HG02623 (cell line): ENCODE measurements around the gene COX6A2.

Experiments used
- ATAC-seq: cut with Tn5 transposase; IDR thresholded peaks from one replicate; pipeline ENCODE4 v1.9.1; 2021; ENCODE audit warnings: moderate library complexity; ENCODE audit not compliant: unreplicated experiment

The COX6A2 gene

DNA sequence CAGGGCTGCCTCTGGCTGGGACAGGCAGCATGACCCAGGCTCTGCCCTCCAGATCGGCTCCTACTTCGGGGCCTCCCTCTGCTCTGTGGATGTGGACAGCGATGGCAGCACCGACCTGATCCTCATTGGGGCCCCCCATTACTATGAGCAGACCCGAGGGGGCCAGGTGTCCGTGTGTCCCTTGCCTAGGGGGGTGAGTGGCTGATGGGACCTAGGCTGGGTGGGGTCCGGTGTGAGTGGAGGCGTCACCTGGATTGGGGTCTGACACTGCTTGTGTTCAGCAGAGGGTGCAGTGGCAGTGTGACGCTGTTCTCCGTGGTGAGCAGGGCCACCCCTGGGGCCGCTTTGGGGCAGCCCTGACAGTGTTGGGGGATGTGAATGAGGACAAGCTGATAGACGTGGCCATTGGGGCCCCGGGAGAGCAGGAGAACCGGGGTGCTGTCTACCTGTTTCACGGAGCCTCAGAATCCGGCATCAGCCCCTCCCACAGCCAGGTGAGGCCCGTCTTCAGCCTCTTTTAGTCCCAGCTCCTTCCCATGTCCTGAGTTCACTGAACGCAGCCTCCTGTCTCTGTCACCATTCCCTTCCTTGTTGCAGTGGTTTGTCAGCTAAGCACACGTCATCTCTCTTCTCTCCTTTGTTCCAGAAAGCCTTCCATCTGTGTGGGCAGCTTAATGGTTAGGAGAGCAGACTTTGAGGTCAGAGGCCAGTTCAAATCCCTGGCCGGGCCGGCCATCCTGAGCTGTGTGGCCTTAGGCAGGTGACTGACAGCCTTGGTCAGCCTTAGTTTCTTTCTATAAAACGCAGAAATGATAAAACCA, 16.9 kb downstream of the COX6A2 start:
- ATAC-seq = no peak

DNA sequence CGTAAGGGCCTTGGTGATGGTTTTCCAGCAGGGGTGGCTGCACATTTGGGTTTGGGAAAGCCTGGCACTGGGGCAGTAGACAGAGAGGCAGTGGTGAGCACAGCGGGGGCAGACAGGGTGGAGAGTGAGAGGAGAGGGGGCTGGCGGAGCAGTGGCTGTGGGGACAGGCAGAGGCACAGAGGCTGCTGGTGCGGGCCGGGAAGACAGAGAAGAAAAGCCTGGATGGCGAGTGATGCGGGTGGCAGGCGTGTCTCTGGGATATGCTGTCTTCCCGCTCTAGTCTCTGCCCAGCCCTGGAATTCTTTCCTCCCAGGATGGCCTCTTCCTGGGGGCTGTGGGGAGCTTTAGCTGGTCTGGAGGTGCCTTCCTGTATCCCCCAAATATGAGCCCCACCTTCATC, 18.1 kb downstream of the COX6A2 start:
- no peak for ATAC-seq

DNA sequence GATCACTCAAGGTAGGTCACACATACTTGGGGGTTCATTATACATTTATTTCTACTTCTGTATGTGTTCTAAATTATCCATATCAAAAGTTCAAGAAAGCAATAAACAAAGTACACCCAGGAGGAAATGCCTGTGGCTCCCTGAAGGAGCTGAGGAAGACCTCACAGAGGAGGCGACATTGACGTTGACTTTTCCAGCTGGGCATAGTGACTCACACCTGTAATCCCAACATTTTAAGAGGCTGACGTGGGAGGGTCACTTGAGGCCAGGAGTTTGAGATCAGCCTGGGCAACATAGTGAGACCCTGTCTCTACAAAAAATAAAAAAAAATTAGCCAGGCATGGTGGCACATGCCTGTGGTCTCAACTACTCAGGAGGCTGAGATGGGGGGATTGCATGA, 18.7 kb downstream of the COX6A2 start:
- no peak for ATAC-seq

DNA sequence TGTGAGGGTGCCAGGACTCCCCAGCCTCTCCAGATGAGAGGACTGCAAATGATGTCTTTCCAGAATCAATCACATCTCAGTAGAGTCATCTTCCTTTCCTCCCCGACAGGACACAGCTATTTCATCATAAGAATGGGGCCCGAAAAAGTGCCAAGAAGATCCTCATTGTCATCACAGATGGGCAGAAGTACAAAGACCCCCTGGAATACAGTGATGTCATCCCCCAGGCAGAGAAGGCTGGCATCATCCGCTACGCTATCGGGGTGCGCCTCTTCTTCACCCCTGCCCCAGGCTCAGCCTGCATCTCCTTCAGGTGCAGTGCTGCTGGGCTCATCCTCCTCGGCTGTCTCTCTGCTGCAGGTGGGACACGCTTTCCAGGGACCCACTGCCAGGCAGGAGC, 20.8 kb downstream of the COX6A2 start:
- ATAC-seq = no peak

DNA sequence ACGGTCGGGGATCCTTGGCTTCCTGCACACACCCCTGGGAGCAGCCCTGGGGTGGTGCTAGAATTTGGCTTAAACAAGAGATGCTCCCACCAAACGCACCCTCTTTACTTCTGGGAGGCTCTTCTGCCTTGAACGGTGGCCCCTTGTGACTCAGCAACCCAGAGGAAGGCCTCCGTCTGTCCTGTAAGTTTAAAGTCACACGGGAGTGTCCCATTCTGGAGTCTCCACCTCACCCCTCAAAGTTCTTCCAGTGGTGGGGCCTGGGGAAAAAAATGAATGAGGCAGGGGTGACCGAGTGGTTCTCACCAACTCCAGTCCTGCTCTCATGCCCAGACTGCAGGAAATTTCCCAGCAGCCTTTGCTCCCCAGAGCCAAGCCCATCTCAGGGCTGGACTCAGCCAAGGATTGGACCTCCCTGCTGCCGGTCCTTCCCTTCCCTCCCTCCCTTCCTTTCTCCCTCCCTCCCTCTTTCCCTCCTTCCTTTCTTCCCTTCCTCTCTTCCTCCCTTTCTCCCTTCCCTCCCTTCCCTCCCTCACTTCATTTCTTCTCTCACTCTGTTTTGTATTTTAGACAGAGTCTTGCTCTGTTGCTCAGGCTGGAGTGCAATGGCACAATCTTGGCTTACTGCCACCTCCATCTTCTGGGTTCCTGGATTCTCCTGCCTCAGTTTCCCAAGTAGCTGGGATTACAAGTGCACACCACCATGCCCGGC, 23.7 kb downstream of the COX6A2 start:
- ATAC-seq = no peak

DNA sequence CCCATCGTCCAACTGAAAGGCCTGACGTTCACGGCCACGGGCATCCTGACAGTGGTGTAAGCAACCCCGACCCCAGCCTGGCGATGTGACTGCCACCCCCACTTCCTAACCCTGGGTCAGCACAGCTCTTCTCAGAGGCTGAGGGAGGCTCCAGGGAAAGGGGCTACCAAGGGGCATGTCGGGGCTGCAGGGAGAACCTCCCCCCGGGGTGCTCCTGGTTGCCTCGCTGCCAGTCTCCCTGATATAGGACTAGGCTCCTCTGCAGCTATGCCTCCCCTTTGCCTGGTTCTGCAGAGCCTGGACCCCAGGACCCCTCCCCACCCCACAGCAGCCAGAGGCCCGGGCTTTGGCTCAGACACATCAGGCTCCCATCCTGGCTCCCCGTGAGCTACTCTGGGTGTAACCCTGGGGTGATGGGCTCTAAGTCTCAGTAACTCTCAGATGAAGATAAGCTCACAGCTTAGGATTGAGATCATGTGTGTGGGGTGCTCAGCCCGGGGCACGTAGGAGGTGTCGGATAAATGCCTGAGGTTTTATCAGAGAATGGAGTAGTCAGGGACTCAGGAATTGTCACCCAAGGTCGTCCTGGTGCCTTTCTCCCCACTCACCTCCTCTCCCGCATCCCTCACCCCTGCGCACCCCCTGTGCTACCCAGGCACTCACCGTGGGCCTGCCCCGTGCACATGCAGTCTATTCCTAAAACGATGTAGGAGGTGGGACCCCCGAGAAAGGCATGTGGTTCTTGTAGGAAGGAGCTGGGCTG, 24.4 kb downstream of the COX6A2 start:
- no peak for ATAC-seq

DNA sequence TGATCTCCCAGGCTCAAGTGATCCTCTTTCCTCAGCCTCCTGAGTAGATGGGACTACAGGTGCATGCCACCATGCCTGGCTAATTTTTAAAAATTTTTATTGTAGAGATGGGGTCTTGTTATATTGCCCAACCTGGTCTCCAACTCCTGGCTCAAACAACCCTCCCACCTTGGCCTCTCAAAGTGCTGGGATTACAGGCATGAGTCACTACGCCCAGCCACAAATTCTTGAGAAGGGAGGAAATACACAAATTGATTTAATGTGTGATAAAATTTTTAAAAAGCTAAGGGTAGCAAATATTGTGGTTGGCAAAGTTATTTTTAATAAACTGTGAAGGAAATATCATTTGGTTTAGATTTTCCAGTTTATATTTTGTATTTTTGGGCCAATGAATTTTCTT, 25.5 kb downstream of the COX6A2 start:
- no peak for ATAC-seq

DNA sequence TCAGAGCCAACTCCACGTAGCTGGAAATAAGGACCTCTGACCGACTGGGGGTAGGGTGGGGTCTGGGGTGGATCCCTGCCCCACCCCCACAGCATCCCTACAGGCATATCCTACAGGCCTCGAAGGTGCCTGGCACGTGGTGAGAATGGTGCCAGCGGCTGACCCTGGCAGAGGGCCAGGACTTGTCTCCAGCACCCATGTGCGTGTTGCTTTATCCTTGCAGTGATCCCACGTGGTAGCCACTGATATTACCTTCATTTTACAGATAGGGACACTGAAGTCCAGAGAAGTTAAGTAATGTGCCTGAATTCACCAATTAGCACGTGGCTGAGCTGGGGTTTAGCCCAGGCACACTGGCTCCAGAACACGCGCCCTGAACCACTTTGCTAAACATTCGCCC, 26.7 kb downstream of the COX6A2 start:
- no peak for ATAC-seq

DNA sequence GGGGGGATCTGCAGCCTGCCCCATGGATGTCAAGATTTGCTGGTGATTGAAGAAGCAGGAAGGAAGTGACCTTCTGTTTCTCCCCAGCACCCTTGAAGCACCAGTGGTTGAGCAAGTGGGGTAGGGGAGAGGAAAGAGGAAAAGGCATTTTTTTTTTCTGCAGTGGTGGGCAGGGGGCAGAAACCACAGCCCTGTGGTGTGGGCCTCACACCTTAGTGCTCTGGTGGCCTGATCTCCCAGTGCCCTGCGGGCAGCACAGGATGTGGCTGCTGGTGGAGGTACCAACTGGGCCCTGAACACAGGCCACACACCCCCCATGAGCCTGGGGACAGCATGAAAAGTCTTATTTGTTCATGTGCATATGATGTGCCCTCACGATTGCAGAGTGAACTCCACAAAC, 28.0 kb downstream of the COX6A2 start:
- no peak for ATAC-seq

DNA sequence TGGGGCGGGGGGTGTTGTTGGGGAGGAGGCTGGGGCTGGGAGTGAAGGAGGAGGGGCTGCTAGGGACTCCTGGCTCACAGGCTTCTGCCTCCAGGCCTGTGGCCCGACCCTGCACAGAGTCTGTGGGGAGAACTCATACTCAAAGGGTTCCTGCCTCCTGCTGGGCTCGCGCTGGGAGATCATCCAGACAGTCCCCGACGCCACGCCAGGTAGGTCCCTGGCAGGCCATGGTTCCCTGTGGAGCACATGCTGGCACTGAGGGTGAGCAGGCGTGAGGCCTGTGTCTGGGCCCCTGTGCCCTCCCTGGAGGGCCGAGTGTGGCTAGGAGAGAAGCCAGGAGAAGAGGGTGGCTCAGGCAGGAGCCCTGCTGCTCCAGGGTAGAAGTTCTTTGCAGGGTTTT, 30.5 kb downstream of the COX6A2 start:
- ATAC-seq = no peak

DNA sequence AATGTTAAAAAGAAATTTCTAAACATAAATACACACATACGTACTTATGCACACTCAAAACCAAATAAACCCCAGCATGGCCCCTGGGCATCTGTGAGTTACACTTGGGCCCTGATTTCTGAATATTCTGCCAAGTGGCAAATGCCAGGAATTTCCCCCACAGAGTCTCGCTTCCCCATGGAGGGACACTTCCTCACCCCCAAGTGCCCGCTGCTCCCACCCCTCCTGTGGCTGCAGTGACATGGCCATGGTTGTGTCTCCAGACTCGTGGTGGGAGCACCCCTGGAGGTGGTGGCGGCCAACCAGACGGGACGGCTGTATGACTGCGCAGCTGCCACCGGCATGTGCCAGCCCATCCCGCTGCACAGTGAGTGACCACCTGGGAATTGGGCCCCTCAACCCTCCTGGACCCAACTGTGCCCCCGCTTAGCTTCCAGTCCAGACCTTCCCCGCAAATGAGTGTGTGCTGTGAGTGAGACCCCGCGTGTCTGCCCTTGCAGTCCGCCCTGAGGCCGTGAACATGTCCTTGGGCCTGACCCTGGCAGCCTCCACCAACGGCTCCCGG, 31.0 kb downstream of the COX6A2 start:
- ATAC-seq = no peak

DNA sequence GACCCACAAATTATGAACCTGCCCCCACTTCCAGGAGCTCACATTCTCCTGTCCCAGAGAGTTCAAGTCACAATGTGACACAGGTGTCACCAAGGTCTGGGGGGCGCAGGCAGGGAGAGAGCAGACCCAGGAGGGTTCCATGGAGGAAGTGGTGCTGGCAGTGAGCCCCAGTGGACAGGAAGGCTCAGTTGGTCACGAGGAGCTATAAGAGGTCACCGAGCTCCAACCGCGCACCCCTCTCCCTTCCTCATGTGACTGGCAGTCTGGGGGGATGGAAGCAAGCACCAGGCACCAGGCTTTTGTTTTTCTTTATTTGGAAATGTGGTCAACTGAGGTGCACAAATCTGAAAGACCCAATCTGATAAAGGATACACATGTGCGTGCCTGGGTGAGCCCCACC, 32.5 kb downstream of the COX6A2 start:
- no peak for ATAC-seq

DNA sequence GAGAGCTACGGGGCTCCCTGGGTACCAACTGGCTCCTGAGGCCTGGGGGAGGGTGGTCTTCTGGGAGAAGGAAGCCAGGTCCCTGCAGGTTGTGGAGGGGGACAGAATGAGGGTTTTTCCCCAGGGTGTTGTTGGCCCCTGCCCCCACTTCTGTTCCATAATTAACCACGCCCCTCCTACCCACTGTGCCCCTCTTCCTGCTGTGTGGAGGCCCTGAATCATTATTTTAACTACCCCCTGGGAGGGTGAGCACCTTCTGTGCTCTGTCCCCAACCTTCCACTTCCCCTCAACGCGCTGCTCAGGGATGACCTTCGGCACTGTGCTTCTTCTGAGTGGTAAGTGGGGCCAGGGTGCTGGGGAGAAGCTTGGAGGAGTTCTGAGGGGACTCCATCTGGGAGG, 35.1 kb downstream of the COX6A2 start, which contains the start of gene ITGAD:
Gene ITGAD (plus strand): TSS at position 280 of the 400 bp plus-strand sequence. CDS start 26 bp downstream, at position 306.
- ATAC-seq = no peak

DNA sequence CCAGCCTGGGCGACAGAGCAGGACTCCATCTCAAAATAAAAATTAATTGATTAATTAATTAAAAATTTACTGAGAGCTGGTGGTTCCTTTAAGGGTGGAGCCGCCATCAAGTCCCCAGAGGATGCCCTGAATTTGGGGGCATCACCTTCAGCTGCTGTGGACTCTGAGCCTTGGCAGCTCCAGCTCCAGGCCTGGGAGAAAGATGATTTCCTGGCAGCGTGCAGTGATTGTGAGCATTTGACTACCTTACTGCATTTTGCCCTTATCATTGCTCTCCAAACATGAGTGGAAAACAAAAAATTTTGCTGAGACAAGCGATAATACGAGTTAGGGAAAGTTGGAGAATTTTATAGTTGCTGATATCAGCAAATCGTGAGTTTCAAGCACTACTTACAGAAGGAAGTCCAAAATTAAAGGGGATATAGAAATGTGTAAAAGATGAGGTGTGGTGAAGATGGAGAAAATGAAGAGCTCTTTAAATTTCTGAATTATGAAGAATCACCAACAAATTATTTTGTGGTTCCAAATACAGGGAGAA, 37.6 kb downstream of the COX6A2 start:
- no peak for ATAC-seq

DNA sequence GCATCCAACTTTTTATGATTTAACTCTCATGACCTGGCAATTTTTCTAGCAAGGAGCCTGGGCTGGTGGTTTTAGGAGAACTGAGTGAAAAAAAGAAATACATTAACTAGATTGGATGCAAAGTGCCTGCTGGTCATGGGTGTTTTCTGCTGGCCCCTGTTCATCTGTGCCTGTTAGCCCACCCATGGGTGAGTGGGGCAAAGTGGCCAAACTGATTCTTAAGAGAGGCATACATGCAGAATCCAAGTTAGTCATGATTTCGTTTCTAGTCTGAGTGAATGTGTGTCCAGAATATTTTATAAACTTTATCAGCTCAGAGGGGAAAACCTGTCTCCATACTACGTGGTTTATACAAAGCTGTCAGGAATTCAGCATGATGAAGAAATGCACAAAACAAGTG, 39.6 kb downstream of the COX6A2 start:
- ATAC-seq = no peak

DNA sequence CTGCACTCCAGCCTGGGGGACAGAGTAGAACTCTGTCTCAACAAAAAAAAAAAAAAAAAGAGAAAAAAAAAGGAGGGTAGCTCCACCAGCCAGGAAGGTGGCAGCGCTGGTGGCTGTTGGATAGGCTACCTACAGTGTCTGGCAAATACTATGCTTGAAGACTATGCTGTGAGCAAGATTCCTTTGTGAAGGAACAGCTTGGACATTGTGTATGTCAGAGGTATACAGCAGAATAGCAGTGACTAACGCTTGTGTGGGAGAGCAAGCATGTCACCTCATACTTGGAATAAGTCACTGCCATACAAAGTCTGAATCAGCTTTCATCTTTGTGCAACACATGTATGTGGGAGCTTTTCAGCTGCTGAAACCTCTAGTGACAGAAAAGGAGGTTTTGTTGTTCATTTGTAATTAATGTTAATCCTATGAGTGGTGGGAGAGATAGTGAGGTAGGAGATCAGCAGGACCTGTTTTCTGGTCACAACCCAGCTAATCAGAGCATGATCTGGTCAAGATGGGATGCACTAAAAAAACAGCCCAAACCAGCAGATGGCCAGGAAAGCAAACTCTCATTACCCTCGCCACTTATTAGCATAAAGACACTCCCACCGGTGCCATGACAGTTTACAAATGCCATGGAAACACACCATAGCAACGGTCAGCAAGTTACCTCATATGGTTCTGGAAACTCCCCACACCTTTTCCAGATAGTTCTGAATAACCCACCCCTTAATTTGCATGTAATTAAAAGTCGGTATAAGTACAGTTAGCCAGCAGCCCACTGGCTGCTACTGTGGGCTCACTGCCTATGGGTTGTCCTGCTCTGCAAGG, 41.8 kb downstream of the COX6A2 start:
- ATAC-seq = no peak

DNA sequence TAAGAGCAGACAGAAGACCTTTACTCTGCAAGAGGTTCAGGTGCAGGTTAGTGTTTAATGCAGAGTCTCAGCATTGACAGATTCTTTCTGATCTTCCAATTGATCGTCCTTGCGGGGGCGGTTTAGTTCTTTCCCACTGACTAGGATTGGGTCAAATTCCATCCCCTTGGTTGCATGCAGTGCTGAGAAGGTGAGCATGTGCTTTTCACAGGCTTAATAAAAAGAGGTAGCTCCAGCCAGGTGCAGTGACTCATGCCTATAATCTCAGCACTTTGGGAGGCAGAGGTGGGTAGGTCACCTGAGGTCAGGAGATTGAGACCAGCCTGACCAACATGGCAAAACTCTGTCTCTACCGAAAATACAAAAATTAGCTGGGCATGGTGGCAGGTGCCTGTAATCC, 42.5 kb downstream of the COX6A2 start:
- no peak for ATAC-seq

DNA sequence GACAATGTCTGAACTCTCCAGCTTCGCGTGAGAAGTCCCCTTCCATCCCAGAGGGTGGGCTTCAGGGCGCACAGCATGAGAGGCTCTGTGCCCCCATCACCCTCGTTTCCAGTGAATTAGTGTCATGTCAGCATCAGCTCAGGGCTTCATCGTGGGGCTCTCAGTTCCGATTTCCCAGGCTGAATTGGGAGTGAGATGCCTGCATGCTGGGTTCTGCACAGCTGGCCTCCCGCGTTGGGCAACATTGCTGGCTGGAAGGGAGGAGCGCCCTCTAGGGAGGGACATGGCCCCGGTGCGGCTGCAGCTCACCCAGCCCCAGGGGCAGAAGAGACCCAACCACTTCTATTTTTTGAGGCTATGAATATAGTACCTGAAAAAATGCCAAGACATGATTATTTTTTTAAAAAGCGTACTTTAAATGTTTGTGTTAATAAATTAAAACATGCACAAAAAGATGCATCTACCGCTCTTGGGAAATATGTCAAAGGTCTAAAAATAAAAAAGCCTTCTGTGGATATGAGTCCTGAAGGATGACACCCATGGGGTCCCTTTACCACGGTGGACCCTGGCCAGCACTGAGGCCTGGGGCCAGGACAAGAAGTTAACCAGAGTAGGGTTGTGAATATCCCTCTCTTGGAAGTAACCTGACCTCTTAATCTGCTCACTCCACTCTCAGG, 45.5 kb downstream of the COX6A2 start:
- no peak for ATAC-seq

DNA sequence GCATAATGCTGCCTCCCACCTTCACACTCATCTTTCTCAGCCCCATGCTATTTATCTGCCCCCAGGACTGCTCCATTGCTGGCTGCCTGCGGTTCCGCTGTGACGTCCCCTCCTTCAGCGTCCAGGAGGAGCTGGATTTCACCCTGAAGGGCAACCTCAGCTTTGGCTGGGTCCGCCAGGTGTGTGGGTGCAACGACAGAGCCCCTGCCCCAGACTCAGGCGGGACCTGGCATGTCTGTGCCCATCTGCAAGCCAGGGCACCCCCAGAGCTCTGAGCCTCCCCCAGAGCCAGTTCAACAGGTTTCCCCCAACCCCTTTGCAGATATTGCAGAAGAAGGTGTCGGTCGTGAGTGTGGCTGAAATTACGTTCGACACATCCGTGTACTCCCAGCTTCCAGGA, 48.0 kb downstream of the COX6A2 start:
- no peak for ATAC-seq
